GM12801 (cell line): ENCODE results near the gene NOC2L.

Experiments
- TF ChIP-seq, protein P1 (sequence below): IDR thresholded peaks from one replicate; pipeline ENCODE4 v1.5.1; 2011; ENCODE audit warnings: control low read depth; ENCODE audit not compliant: insufficient read length; ENCODE audit errors: extremely low read depth

NOC2L gene

DNA sequence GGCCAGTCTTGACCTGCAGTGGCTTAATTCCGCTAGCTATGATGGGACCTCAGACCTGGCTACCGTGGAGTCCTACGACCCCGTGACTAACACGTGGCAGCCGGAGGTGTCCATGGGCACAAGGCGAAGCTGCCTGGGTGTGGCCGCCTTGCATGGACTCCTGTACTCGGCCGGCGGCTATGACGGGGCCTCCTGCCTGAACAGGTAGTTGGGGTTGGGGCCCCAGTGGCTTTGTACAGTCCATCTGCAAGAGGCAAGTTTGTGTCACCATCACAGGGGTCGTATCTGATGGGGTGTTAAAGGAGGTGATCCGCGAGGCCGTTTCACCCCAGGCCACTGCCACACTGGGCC is 4.2 kb upstream of the NOC2L start:
- TF ChIP-seq, protein P1, sequence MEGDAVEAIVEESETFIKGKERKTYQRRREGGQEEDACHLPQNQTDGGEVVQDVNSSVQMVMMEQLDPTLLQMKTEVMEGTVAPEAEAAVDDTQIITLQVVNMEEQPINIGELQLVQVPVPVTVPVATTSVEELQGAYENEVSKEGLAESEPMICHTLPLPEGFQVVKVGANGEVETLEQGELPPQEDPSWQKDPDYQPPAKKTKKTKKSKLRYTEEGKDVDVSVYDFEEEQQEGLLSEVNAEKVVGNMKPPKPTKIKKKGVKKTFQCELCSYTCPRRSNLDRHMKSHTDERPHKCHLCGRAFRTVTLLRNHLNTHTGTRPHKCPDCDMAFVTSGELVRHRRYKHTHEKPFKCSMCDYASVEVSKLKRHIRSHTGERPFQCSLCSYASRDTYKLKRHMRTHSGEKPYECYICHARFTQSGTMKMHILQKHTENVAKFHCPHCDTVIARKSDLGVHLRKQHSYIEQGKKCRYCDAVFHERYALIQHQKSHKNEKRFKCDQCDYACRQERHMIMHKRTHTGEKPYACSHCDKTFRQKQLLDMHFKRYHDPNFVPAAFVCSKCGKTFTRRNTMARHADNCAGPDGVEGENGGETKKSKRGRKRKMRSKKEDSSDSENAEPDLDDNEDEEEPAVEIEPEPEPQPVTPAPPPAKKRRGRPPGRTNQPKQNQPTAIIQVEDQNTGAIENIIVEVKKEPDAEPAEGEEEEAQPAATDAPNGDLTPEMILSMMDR, result no peak

DNA sequence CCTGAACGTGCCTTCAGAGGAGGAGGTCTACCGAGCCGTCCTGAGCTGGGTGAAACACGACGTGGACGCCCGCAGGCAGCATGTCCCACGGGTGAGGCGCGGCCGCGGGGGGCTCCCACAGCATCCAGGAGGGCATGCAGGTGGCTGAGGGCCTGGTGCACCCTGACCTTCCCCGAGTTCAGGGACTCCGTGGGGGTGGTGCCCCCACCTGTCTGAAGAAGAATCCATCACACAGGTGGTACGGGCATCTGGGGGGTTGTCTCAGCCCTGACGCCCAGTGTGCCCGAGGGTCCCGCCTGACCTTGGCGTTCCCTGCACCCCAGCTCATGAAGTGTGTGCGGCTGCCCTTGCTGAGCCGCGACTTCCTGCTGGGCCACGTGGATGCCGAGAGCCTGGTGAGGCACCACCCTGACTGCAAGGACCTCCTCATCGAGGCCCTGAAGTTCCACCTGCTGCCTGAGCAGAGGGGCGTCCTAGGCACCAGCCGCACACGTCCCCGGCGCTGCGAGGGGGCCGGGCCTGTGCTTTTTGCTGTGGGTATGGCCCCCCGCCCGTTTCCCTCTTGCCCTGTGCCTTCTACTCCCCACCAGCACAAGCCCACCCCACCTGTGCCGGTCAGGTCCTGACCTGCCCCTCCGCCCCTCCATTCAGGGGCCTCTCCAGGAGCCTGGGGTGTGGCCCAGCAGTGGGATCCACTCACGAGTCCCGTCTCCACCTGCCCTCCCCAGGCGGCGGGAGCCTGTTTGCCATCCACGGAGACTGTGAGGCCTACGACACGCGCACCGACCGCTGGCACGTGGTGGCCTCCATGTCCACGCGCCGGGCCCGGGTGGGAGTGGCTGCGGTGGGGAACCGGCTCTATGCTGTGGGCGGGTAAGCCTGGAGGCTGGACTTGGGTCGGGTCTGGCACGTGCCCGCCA is 3.6 kb upstream of the NOC2L start:
- TF ChIP-seq, protein P1, result no peak

DNA sequence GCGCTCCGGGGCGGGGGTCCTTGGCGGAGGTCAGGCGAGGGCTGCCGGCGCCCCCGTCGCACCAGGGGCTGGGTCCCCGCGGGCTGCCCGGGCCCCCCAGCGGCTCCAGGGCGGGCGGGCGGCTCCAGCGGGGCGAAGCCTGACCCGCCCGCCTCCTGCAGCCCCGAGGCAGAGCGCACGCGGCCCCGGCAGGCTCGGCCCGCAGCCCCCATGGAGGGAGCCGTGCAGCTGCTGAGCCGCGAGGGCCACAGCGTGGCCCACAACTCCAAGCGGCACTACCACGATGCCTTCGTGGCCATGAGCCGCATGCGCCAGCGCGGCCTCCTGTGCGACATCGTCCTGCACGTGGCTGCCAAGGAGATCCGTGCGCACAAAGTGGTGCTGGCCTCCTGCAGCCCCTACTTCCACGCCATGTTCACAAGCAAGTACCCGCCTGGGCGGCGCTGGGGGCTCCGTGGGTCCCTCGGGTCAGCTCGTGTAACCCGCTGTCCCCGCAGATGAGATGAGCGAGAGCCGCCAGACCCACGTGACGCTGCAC is 2.1 kb upstream of the NOC2L start:
- TF ChIP-seq, protein P1, result no peak

DNA sequence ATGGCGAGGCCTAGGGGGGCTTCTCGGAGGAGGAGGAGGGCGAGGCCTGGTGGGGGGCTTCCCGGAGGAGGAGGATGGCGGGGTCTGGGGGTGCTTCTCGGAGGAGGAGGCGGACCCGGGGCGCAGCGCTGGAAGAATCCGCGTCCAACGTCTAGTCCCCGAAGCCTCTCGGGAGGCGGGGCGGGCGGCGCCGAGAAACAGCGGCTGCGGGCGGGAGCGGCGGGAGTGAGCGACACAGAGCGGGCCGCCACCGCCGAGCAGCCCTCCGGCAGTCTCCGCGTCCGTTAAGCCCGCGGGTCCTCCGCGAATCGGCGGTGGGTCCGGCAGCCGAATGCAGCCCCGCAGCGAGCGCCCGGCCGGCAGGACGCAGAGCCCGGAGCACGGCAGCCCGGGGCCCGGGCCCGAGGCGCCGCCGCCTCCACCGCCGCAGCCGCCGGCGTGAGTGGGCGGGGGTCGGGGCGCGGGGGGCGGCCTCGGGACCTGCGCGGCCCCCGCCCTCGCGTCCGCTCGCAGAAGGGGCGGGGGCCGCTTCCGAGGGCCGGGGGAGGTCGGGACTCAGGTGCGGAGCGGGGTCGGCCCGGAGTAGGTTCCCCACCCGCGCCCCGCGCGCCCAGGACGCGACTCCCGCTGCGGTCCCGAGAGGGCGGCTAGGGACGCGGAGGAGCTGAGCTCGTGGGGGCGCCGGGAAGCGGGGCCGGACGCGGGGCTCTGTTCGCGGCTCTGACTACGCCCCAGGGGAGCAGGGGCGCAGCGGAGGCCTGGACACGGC is 1.5 kb upstream of the NOC2L start, which contains the start of gene KLHL17:
TSS of gene KLHL17 (plus strand) at position 222 of the 769 bp plus-strand sequence. CDS start at position 332, 110 bp downstream.
- TF ChIP-seq, protein P1, result no peak

DNA sequence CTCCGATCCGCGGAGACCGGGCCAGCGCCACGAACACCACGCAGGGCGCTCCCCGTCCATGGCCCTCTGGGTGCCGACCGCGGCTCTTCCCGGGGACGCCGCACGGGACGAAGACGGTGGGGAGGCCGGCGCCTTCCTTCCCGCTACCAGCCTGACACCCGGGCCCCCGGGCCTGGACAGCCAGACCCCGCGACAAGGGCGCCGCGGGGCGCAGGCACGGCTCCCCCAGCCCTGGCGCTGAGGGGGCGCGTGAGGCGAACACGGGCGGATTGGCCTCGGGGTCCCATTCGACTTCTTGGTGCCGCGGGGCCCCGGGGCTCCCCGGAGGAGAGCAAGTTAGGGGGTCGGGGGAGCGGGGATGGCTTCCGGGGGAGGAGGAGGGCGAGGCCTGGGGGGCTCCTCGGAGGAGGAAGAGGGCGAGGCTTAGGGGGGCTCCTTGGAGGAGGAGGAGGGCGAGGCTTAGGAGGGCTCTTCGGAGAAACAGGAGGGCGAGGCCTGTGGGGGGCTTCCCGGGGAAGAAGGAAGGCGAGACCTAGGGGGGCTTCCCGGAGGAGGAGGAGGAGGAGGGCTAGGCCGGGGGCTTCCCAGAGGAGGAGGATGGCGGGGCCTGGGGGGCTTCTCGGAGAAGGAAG is 791 bp upstream of the NOC2L start:
- TF ChIP-seq, protein P1, result no peak

DNA sequence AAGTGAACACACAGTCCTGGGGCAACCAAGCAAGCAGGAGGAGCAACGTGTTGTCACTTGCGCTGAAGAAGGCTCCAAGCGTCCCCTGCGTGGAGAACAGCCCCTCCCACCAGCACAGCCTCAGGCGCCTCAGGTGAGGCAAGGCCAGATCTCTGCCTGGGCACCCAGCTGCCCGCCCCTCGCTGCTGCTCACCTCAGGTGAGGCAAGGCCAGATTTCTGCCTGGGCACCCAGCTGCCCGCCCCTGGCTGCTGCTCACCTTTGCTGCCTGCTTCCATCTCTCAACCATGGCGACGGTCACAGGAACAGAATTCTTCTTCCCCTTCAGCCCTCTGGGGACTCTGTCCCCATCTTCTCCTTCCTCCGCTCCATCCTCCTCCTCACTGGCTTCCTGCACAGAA is 2.4 kb downstream of the NOC2L start:
- TF ChIP-seq, protein P1, result no peak

DNA sequence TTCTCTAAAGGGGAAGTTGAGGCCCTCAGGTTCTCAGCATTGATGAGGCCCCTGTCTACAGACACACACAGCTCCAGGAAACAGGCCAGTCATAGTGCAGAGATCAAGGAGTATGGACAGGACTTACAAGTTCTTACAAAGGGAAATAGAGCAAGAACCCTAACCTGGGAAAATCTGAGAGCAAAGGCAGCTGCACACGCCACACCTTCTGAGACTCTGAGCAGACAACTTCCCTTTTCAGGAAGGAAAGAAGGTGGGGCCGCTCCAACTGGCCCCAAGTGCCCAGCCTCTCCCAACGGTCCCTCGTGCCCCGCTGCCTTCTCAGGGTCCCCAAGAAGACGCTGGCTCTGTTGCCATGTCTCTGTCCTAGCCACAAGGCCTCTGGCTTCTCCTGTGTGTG is 3.6 kb downstream of the NOC2L start:
- TF ChIP-seq, protein P1, result no peak
